Neural cell (in vitro differentiated cells): Measurements from ENCODE around the gene SEBOX. TPM values are rescaled to one million over a fixed set of nuclear protein-coding genes. Genes with fewer than 3 reads are reported as not detected.

Experiments
- H2AFZ ChIP-seq: fragments of 200-600, 300-800 bp; sonication (generic), shearing (Covaris generic); 2 replicates; pipeline ENCODE4 v1.6.0; 2014; ENCODE audit warnings: low read depth, mild to moderate bottlenecking, antibody characterized with exemption, low read length, moderate library complexity
- H3F3A ChIP-seq: fragments of 200-600 bp; shearing (Covaris generic); 2 replicates; pipeline ENCODE4 v1.6.1; 2016; ENCODE audit warnings: mild to moderate bottlenecking, moderate library complexity, mixed read lengths, antibody characterized with exemption, low read length; ENCODE audit not compliant: insufficient read depth, poor library complexity, severe bottlenecking
- H3K27ac ChIP-seq: fragments of 200-600, 300-800 bp; sonication (generic), shearing (Covaris generic); 2 replicates; pipeline ENCODE4 v1.5.1; 2014; ENCODE audit warnings: mild to moderate bottlenecking, low read length, moderate library complexity
- H3K27me3 ChIP-seq: fragments of 300-800, 200-600 bp; sonication (generic), shearing (Covaris generic); 2 replicates; pipeline ENCODE4 v1.6.0; 2014; ENCODE audit warnings: mild to moderate bottlenecking, low read depth, low read length, moderate library complexity; ENCODE audit not compliant: insufficient read depth
- H3K36me3 ChIP-seq: fragments of 300-800, 200-600 bp; sonication (generic), shearing (Covaris generic); 2 replicates; pipeline ENCODE4 v1.5.1; 2014; ENCODE audit warnings: mild to moderate bottlenecking, antibody characterized with exemption, low read length, moderate library complexity; ENCODE audit not compliant: insufficient read depth
- H3K4me2 ChIP-seq: fragments of 300-800, 200-600 bp; sonication (generic), shearing (Covaris generic); 2 replicates; pipeline ENCODE4 v1.6.0; 2014; ENCODE audit warnings: mild to moderate bottlenecking, low read length
- H3K4me3 ChIP-seq: fragments of 300-800, 200-600 bp; sonication (generic), shearing (Covaris generic); 2 replicates; pipeline ENCODE4 v1.5.1; 2014; ENCODE audit warnings: mild to moderate bottlenecking, low read length, moderate library complexity
- H3K79me2 ChIP-seq: fragments of 200-600 bp; shearing (Covaris generic); replicated peaks from 2 replicates; pipeline ENCODE4 v1.6.0; 2014; ENCODE audit warnings: mild to moderate bottlenecking, low read length, moderate library complexity; ENCODE audit not compliant: insufficient read depth
- H3K9ac ChIP-seq: fragments of 300-800, 200-600 bp; sonication (generic), shearing (Covaris generic); 2 replicates; pipeline ENCODE4 v1.6.1; 2016; ENCODE audit warnings: mild to moderate bottlenecking, low read length, mixed read lengths
- H3K9me2 ChIP-seq: fragments of 200-600 bp; shearing (Covaris generic); 2 replicates; pipeline ENCODE4 v1.6.1; 2016; ENCODE audit warnings: mild to moderate bottlenecking, low read length, mixed read lengths; ENCODE audit not compliant: insufficient read depth
- H3K9me3 ChIP-seq: fragments of 200-600, 300-800 bp; sonication (generic), shearing (Covaris generic); 2 replicates; pipeline ENCODE4 v1.6.1; 2016; ENCODE audit warnings: mild to moderate bottlenecking, mixed run types, low read length, moderate library complexity, mixed read lengths
- H4K20me1 ChIP-seq: fragments of 200-600 bp; shearing (Covaris generic); 2 replicates; pipeline ENCODE4 v1.6.1; 2016; ENCODE audit warnings: mild to moderate bottlenecking, mixed run types; ENCODE audit not compliant: insufficient read depth
- CTCF ChIP-seq: fragments of 450-650 bp; IDR thresholded peaks from 2 replicates; pipeline ENCODE4 v1.5.1; 2014; ENCODE audit warnings: antibody characterized with exemption, mild to moderate bottlenecking, moderate library complexity; ENCODE audit not compliant: poor library complexity, severe bottlenecking
- EP300 ChIP-seq: fragments of 450-650 bp; conservative IDR thresholded peaks from 2 replicates; pipeline ENCODE4 v1.6.1; 2014; ENCODE audit warnings: antibody characterized with exemption, mild to moderate bottlenecking, moderate library complexity; ENCODE audit not compliant: poor library complexity, severe bottlenecking
- EZH2 ChIP-seq: fragments of 200-600, 300-800 bp; shearing (Covaris generic), sonication (generic); IDR thresholded peaks from 2 replicates; pipeline ENCODE4 v1.6.1; 2014; ENCODE audit warnings: antibody characterized with exemption, low read length, borderline replicate concordance, mild to moderate bottlenecking; ENCODE audit not compliant: insufficient read depth, poor library complexity, severe bottlenecking
- MXI1 ChIP-seq: fragments of 450-650 bp; conservative IDR thresholded peaks from 2 replicates; pipeline ENCODE4 v1.6.1; 2014; ENCODE audit warnings: antibody characterized with exemption, mild to moderate bottlenecking; ENCODE audit not compliant: poor library complexity, severe bottlenecking
- POLR2AphosphoS5 ChIP-seq: IDR thresholded peaks from 2 replicates; pipeline ENCODE4 v1.6.1; 2012
- RAD21 ChIP-seq: fragments of 450-650 bp; conservative IDR thresholded peaks from 2 replicates; pipeline ENCODE4 v1.6.1; 2014; ENCODE audit warnings: antibody characterized with exemption, mild to moderate bottlenecking, moderate library complexity
- SMC3 ChIP-seq: fragments of 450-650 bp; conservative IDR thresholded peaks from 2 replicates; pipeline ENCODE4 v1.6.1; 2014; ENCODE audit warnings: antibody characterized with exemption, mild to moderate bottlenecking, moderate library complexity; ENCODE audit not compliant: poor library complexity
- TAF1 ChIP-seq: IDR thresholded peaks from 2 replicates; pipeline ENCODE4 v1.6.1; 2012; ENCODE audit warnings: low read depth
- polyA plus RNA-seq: library from polyadenylated mRNA; depleted of rRNA; stranded (reverse); fragments of >200 nt; gene quantifications from 2 replicates; pipeline ENCODE4 v1.2.3, GENCODE V29; 2014
- TF ChIP-seq, protein P1 (sequence below): IDR thresholded peaks from 2 replicates; pipeline ENCODE4 v1.6.1; 2012; ENCODE audit warnings: borderline replicate concordance

Gene SEBOX
- polyA plus RNA-seq, 1 donor from 2014 or later = not detected

DNA sequence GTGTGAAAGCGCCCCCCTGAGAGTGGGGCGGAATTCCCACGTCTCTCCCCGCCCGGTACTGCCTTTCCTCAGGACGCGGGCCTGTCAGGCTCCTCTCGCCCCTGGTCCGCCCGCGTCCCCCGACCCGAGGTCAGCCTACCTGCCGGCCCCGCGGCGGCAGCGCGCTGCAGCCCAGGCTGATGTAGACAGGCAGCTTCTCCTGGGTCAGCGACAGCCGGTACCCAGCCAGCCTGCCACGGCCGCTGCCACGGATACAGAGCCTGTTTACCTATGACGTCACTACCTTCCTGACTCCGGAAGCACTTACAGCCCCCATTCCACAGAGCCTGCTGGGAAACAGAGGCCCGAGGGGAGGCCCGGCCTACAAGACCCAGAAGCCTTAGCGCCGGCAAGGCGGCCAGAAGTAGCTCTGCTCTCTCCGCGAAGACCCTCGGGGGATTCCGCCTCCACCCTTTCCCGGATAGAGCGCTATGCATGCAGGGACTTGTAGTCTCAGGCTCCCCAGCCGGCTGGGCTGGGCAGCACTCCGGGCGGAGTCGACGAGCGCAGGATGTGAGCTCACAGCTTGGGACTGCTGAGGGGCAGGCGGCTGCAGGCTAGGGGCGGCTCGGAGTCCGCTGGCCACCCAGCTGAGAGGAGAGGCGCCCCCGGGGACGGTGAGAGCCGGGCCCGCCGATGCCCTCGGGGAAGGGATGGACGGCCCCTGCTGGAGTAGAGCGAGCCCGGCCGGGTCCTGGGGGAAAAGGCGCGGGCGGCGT is 29.6 kb downstream of the SEBOX start, which contains the start of the genes IFT20 and TNFAIP1:
IFT20 (minus strand) TSS at position 272 of the 758 bp plus-strand sequence. CDS start 3,487 bp downstream, outside the sequence.
TNFAIP1 (plus strand) TSS at position 561 of the 758 bp plus-strand sequence. CDS start 3,761 bp downstream, outside the sequence.
- peak; percentile 63 for TF ChIP-seq RAD21
- no peak for TF ChIP-seq TAF1
- TF ChIP-seq EZH2 = no peak
- peak; percentile 84 for TF ChIP-seq POLR2AphosphoS5
- TF ChIP-seq EP300 = peak; percentile 72
- peak; percentile 57 for TF ChIP-seq SMC3
- TF ChIP-seq CTCF = peak; percentile 52
- TF ChIP-seq, protein P1, sequence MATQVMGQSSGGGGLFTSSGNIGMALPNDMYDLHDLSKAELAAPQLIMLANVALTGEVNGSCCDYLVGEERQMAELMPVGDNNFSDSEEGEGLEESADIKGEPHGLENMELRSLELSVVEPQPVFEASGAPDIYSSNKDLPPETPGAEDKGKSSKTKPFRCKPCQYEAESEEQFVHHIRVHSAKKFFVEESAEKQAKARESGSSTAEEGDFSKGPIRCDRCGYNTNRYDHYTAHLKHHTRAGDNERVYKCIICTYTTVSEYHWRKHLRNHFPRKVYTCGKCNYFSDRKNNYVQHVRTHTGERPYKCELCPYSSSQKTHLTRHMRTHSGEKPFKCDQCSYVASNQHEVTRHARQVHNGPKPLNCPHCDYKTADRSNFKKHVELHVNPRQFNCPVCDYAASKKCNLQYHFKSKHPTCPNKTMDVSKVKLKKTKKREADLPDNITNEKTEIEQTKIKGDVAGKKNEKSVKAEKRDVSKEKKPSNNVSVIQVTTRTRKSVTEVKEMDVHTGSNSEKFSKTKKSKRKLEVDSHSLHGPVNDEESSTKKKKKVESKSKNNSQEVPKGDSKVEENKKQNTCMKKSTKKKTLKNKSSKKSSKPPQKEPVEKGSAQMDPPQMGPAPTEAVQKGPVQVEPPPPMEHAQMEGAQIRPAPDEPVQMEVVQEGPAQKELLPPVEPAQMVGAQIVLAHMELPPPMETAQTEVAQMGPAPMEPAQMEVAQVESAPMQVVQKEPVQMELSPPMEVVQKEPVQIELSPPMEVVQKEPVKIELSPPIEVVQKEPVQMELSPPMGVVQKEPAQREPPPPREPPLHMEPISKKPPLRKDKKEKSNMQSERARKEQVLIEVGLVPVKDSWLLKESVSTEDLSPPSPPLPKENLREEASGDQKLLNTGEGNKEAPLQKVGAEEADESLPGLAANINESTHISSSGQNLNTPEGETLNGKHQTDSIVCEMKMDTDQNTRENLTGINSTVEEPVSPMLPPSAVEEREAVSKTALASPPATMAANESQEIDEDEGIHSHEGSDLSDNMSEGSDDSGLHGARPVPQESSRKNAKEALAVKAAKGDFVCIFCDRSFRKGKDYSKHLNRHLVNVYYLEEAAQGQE = no peak
- TF ChIP-seq MXI1 = peak; percentile 93
- Histone ChIP-seq H3K36me3 (no peaks in the 10 kb centered on the region), H3K79me2 (peaks cover 53% of the 10 kb centered on the region), H3K9me2 (no peaks in the 10 kb centered on the region), H3K9ac (peak within 1 kb of the TSS; percentile 96), H3K27ac (peak within 1 kb of the TSS; percentile 94), H3K9me3 (no peaks in the 10 kb centered on the region), H3K4me2 (peak within 1 kb of the TSS; percentile 99), H3K4me3 (peak within 1 kb of the TSS; percentile 88), H3F3A (no peaks in the 10 kb centered on the region), H2AFZ (peak within 1 kb of the TSS; percentile 61), H4K20me1 (no peaks in the 10 kb centered on the region), H3K27me3 (no peaks in the 10 kb centered on the region)

- Histone ChIP-seq H3K79me2 (peaks cover 53% of the 10 kb centered on the region), H3K9me2 (no peaks in the 10 kb centered on the region), H3K9me3 (no peaks in the 10 kb centered on the region), H3K27me3 (no peaks in the 10 kb centered on the region), H3K27ac (peak overlapping the region; percentile 94), H3K36me3 (no peaks in the 10 kb centered on the region), H3K9ac (peak overlapping the region; percentile 87), H2AFZ (peak overlapping the region; percentile 61), H4K20me1 (no peaks in the 10 kb centered on the region), H3K4me2 (peak overlapping the region; percentile 99), H3K4me3 (peak overlapping the region; percentile 88), H3F3A (no peaks in the 10 kb centered on the region)
- no peak for TF ChIP-seq MXI1
- TF ChIP-seq RAD21 = no peak
- TF ChIP-seq SMC3 = no peak
- TF ChIP-seq POLR2AphosphoS5 = no peak
- no peak for TF ChIP-seq CTCF
- TF ChIP-seq, protein P1 = no peak
- TF ChIP-seq EZH2 = no peak
- TF ChIP-seq EP300 = no peak
Observed at GRCh38 chr17:28334666-28335200, 30.3 kb downstream of the SEBOX start.
